ENCODE results near the gene SH3RF2. TPM values are rescaled to one million over a fixed set of nuclear protein-coding genes. Genes with fewer than 3 reads are reported as not detected.

The SH3RF2 gene
- total and polyA plus RNA-seq, 2 donors (not counting 1 experiment from before 2014, with no cell fraction given): 0.03 TPM; not detected in 1

GRCh38 chr5:145912019-145912418 lies 24.4 kb upstream of the SH3RF2 start:
- Mint-ChIP-seq H3K4me1 (no peaks in the 10 kb centered on the region), H3K27me3 (peaks cover 11% of the 10 kb centered on the region), H3K27ac (no peak overlapping the region), H3K4me3 (no peak overlapping the region), H3K9me3 (ENCODE audit: insufficient read depth) (no peaks in the 10 kb centered on the region)
- ChIA-PET POLR2A (no interaction called here), CTCF (no interaction called here)
- ATAC-seq (ENCODE audit: low read depth): no peak
- H3K79me2 ChIP-seq (ENCODE audit: control insufficient read depth, insufficient read depth, low read length): no peaks in the 10 kb centered on the region
- intact Hi-C loops (cut with micrococcal nuclease): no loop called here
- no peaks in the 10 kb centered on the region for H3K27me3 ChIP-seq (replicated peaks in 1 of 4; ENCODE audit: control extremely low read depth in 1 of 4, control insufficient read depth in 3 of 4, insufficient read depth in 4 of 4, low read length in 3 of 4)
- H3K9me3 ChIP-seq (ENCODE audit: control extremely low read depth in 1 of 3, control insufficient read depth in 2 of 3, insufficient read depth in 1 of 3, low read length in 2 of 3): no peaks in the 10 kb centered on the region
- no peak for DNase-seq
- no peak overlapping the region for H2AFZ ChIP-seq (ENCODE audit: insufficient read depth, low read depth, low read length, poor library complexity, severe bottlenecking)
- no peak overlapping the region for H3K4me2 ChIP-seq (replicated peaks; ENCODE audit: low read depth, low read length, poor library complexity, severe bottlenecking)
- no peak overlapping the region for H3K4me3 ChIP-seq (ENCODE audit: control extremely low read depth in 1 of 5, extremely low read depth in 1 of 5, insufficient read depth in 1 of 5, low read depth in 2 of 5, low read length in 4 of 5)
- 100% methylated on average over 2 of the region's 3 CpGs for WGBS (ENCODE audit: insufficient coverage)
- H3K9ac ChIP-seq (ENCODE audit: low read length): no peak overlapping the region
- H4K20me1 ChIP-seq (ENCODE audit: control insufficient read depth, insufficient read depth, low read length, poor library complexity, severe bottlenecking): no peaks in the 10 kb centered on the region
- TF ChIP-seq CTCF (IDR thresholded peaks at IDR 0.05) (no peak), EZH2 (IDR thresholded peaks at IDR 0.05; ENCODE audit: borderline replicate concordance, insufficient read depth, low read depth, low read length, poor library complexity, severe bottlenecking) (no peak)
- H3K27ac ChIP-seq (ENCODE audit: low read length in 2 of 2): no peak overlapping the region
- no peaks in the 10 kb centered on the region for H3K36me3 ChIP-seq (replicated peaks in 1 of 2; ENCODE audit: control extremely low read depth in 1 of 2, control insufficient read depth in 1 of 2, extremely low read depth in 1 of 2, insufficient read depth in 2 of 2, low read length in 1 of 2)
- no peaks in the 10 kb centered on the region for H3K4me1 ChIP-seq (ENCODE audit: control insufficient read depth in 2 of 2, insufficient read depth in 2 of 2, low read length in 2 of 2)

DNA sequence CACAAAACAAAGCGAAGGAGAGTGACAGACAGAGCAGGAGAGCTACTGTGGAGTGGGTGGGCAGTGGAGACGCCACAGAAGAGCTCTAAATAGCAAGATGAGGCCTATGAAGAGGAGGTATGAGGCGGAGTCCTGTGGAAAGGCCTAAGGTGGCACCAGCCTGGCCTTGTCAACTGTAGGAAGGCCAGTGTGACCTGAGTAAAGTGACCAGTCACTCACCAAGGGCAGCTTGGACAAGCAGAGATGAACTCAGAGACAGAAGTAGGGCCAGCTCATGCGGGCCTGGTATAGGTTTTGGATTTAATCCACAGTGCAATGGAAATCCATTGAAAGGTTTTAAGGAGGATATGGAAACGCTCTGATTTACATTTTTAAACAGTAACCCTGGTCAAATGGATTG lies 23.8 kb upstream of the SH3RF2 start:
- no peak overlapping the region for H3K27ac Mint-ChIP-seq
- Histone ChIP-seq H4K20me1 (ENCODE audit: control insufficient read depth, insufficient read depth, low read length, poor library complexity, severe bottlenecking) (no peaks in the 10 kb centered on the region), H3K27ac (ENCODE audit: low read length in 2 of 2) (no peak overlapping the region), H3K36me3 (replicated peaks in 1 of 2; ENCODE audit: control extremely low read depth in 1 of 2, control insufficient read depth in 1 of 2, extremely low read depth in 1 of 2, insufficient read depth in 2 of 2, low read length in 1 of 2) (no peaks in the 10 kb centered on the region), H3K27me3 (replicated peaks in 1 of 4; ENCODE audit: control extremely low read depth in 1 of 4, control insufficient read depth in 3 of 4, insufficient read depth in 4 of 4, low read length in 3 of 4) (no peaks in the 10 kb centered on the region), H3K9ac (ENCODE audit: low read length) (no peak overlapping the region), H2AFZ (ENCODE audit: insufficient read depth, low read depth, low read length, poor library complexity, severe bottlenecking) (no peak overlapping the region), H3K4me1 (ENCODE audit: control insufficient read depth in 2 of 2, insufficient read depth in 2 of 2, low read length in 2 of 2) (no peaks in the 10 kb centered on the region), H3K4me3 (ENCODE audit: control extremely low read depth in 1 of 5, extremely low read depth in 1 of 5, insufficient read depth in 1 of 5, low read depth in 2 of 5, low read length in 4 of 5) (no peak overlapping the region), H3K79me2 (ENCODE audit: control insufficient read depth, insufficient read depth, low read length) (no peaks in the 10 kb centered on the region), H3K4me2 (replicated peaks; ENCODE audit: low read depth, low read length, poor library complexity, severe bottlenecking) (no peak overlapping the region), H3K9me3 (ENCODE audit: control extremely low read depth in 1 of 3, control insufficient read depth in 2 of 3, insufficient read depth in 1 of 3, low read length in 2 of 3) (no peaks in the 10 kb centered on the region)
- ChIA-PET CTCF (no interaction called here), POLR2A (no interaction called here)
- H3K4me1 Mint-ChIP-seq: no peaks in the 10 kb centered on the region
- DNase-seq (no peak), ATAC-seq (ENCODE audit: low read depth) (no peak)
- peaks cover 9% of the 10 kb centered on the region for H3K27me3 Mint-ChIP-seq
- WGBS (ENCODE audit: insufficient coverage): 80% methylated on average over 3 of the region's 5 CpGs
- intact Hi-C loops (cut with micrococcal nuclease): no loop called here
- H3K4me3 Mint-ChIP-seq: no peak overlapping the region
- TF ChIP-seq EZH2 (IDR thresholded peaks at IDR 0.05; ENCODE audit: borderline replicate concordance, insufficient read depth, low read depth, low read length, poor library complexity, severe bottlenecking): no peak
- no peak for TF ChIP-seq CTCF (IDR thresholded peaks at IDR 0.05)
- H3K9me3 Mint-ChIP-seq (ENCODE audit: insufficient read depth): no peaks in the 10 kb centered on the region

Measured in B cell (primary cell).